DND-41 (cell line): ENCODE measurements around the gene TEX36.
"Not testable (repeated sequence)": the region's sequence is repeated elsewhere in the genome, so short reads cannot be mapped to it uniquely, and the experiment has no call there.

Experiments
- CTCF ChIP-seq: IDR thresholded peaks from 2 replicates; pipeline ENCODE4 v1.5.1; 2012; ENCODE audit warnings: borderline replicate concordance, low read length, moderate library complexity, mild to moderate bottlenecking; ENCODE audit not compliant: poor library complexity, severe bottlenecking; ENCODE audit errors: extremely low read depth
- EZH2 ChIP-seq: IDR thresholded peaks from 3 replicates; pipeline ENCODE4 v1.6.1; 2012; ENCODE audit warnings: borderline replicate concordance, low read depth, mild to moderate bottlenecking, moderate library complexity, low read length, inconsistent platforms; ENCODE audit not compliant: severe bottlenecking

GRCh38 chr10:125653113-125653512 lies 29.9 kb downstream of the TEX36 start:
- TF ChIP-seq CTCF, EZH2: not testable (repeated sequence)
